Skeletal muscle satellite cell (primary cell): ENCODE data around the gene CEACAM21.

Experiments used
- H3K27me3 ChIP-seq: 2 replicates; pipeline ENCODE4 v1.7.0; 2013; ENCODE audit warnings: low read length; ENCODE audit not compliant: control insufficient read depth, insufficient read depth
- H3K36me3 ChIP-seq: 2 replicates; pipeline ENCODE4 v1.7.0; 2013; ENCODE audit warnings: mild to moderate bottlenecking, control low read depth, low read length; ENCODE audit not compliant: insufficient read depth
- H3K4me1 ChIP-seq: 2 replicates; pipeline ENCODE4 v1.7.0; 2013; ENCODE audit warnings: low read length; ENCODE audit not compliant: control insufficient read depth, insufficient read depth
- H3K4me2 ChIP-seq: 2 replicates; pipeline ENCODE4 v1.7.0; 2013; ENCODE audit warnings: mild to moderate bottlenecking, low read length
- H3K4me3 ChIP-seq: 2 replicates; pipeline ENCODE4 v1.7.0; 2013; ENCODE audit warnings: low read length
- H3K9ac ChIP-seq: 2 replicates; pipeline ENCODE4 v1.7.0; 2013; ENCODE audit warnings: mild to moderate bottlenecking, low read depth, low read length, moderate library complexity
- H3K9me3 ChIP-seq: replicated peaks from 2 replicates; pipeline ENCODE4 v1.7.0; 2013; ENCODE audit warnings: mild to moderate bottlenecking, control low read depth, low read length

The CEACAM21 gene

DNA sequence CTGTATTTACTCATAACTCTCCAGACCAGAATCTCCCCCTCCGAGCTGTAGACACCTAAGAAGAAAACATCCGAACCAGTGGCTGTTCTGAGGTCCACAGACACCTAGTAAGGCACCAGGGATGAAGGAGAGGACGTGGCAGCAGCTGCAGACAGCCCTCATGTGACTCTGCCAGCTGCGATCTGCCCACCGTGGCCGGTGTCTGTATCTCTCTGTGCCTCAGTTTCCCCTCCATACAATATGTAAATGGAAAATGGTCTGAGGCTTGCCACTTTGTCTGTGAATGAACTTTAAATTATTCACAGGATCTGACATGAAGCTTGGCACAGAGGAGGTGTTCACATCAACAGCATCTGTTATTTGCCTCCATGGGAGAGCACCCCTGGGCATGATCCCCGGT is 48.5 kb downstream of the CEACAM21 start:
- Histone ChIP-seq H3K4me2 (no peak overlapping the region), H3K4me1 (no peaks in the 10 kb centered on the region), H3K9ac (no peak overlapping the region), H3K9me3 (no peaks in the 10 kb centered on the region), H3K4me3 (no peak overlapping the region), H3K36me3 (no peaks in the 10 kb centered on the region), H3K27me3 (no peaks in the 10 kb centered on the region)

DNA sequence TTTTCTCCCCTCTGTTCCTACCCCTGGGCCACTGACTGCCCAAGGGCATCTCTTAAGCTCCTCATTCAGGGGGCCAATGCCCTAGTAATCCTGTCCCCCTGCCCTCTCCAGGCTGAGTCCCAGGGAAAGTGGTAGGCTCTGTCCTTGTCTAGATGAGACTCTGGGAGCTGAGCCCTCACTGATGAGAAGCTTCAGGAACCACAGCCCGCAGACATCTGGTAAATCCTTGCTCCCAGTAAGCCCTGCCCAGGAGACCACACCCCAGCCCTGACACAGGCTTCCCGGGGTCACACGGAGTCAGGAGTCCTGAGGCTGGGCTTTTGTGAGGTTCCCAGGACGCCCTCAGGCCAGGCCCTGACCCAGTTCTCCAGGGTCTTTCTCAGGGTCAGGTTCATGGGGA is 49.0 kb downstream of the CEACAM21 start:
- Histone ChIP-seq H3K27me3 (no peaks in the 10 kb centered on the region), H3K36me3 (no peaks in the 10 kb centered on the region), H3K4me1 (no peaks in the 10 kb centered on the region), H3K9me3 (no peaks in the 10 kb centered on the region), H3K4me3 (no peak overlapping the region), H3K9ac (no peak overlapping the region), H3K4me2 (no peak overlapping the region)

DNA sequence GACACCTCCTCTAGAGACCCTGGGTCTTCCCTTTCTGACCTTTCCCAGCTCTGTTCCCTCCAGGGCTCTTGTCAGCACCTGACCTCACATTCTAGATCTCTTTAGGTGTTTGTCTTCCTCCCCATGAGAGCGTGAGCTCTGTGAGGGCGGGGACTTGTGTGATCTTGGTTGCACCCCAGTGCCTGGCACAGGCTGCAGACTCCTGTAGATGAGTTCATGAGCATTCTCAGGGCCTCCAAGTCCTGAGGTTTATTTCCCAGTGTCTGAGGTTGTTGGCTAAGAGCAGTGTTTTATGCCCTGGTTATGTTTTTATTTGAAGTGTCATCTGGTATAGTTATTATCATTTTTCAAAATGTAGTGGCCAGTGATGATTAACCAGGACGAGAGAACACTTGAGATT is 50.3 kb downstream of the CEACAM21 start:
- H3K4me2 ChIP-seq: no peak overlapping the region
- no peaks in the 10 kb centered on the region for H3K9me3 ChIP-seq
- H3K9ac ChIP-seq: no peak overlapping the region
- H3K27me3 ChIP-seq: no peaks in the 10 kb centered on the region
- no peak overlapping the region for H3K4me3 ChIP-seq
- H3K36me3 ChIP-seq: no peaks in the 10 kb centered on the region
- no peaks in the 10 kb centered on the region for H3K4me1 ChIP-seq

DNA sequence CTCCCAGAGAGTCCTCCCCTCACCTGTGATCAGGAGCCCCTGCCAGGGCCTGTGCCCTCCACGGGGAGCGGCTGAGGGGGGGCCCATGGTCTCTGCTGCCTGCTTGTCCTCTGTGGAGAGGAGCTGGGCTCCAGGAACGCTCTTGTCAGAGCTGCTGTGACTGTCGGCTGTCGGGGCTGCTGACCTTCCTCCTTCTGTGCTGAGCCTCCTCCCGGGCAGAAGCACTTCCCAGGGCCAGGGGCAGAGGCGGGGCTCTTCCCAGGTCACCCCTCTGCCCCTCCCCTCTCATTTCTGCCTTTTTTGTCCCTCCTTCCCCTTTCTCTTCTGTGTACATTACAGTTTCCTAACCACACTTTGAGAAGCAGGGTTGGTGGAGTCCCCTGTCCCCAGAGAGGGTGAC is 50.9 kb downstream of the CEACAM21 start, which contains the start of gene CEACAM4:
Gene CEACAM4, minus strand, starts transcription at position 198 of the 400 bp plus-strand sequence. Its CDS starts 111 bp downstream, at position 87.
- H3K4me2 ChIP-seq: no peak within 1 kb of the TSS
- H3K9me3 ChIP-seq: no peaks in the 10 kb centered on the region
- H3K4me1 ChIP-seq: no peaks in the 10 kb centered on the region
- no peaks in the 10 kb centered on the region for H3K36me3 ChIP-seq
- no peaks in the 10 kb centered on the region for H3K27me3 ChIP-seq
- H3K4me3 ChIP-seq: no peak within 1 kb of the TSS
- no peak within 1 kb of the TSS for H3K9ac ChIP-seq

DNA sequence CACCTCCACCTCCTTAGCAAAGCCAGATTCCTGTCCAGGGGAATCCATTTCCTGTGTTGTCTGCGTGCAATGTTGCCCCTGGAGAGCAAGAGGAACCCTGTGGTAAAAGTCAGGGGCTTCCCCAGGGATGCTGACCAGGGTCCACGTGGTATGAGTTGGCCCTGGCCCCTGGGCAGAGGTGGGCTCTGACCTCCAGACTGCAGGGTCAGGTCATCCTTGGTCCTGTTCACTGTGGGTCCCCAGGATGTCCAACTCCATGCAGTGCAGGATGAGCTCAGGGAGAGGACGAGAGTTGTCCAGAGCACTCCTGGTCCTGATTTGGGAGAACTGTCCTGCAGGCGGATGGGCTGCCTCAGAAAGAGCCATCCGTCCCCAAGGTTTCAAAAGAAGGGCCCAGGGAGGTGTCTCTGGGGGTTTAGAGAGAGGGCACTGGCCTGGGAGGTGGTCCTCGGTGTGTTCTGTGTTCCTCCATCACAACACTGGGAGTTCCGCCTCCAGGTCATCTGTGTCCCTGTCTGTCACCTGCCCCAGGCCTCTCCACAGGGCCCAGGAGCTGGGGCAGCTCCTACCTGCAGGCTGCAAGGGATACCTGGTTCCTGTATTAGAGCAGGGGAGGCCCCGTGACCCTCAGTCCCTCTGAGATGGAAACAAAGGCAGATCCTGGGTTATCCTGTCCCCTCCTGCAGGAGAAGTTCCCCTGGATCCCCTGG is 52.2 kb downstream of the CEACAM21 start:
- Histone ChIP-seq H3K9me3 (no peaks in the 10 kb centered on the region), H3K27me3 (no peaks in the 10 kb centered on the region), H3K9ac (no peak overlapping the region), H3K4me1 (no peaks in the 10 kb centered on the region), H3K4me2 (no peak overlapping the region), H3K36me3 (no peaks in the 10 kb centered on the region), H3K4me3 (no peak overlapping the region)
